Esophagus muscularis mucosa (tissue), 3 donors: Measurements from ENCODE around the gene LANCL3.

ENCODE experiments used
- POLR2A ChIP-seq: fragments of 450-650 bp; IDR thresholded peaks from one replicate; pipeline ENCODE4 v1.6.1; 2017; ENCODE audit warnings: antibody characterized with exemption, moderate library complexity, mild to moderate bottlenecking, low read depth
- TF ChIP-seq, protein P1 (sequence below), 3 experiments: fragments of 200-600 bp in 2 of 3; fragments of 450-650 bp in 1 of 3; sonication (generic) in 2 of 3; IDR thresholded peaks; one replicate each; pipeline ENCODE4 v1.5.1; 2017 to 2019; ENCODE audit warnings: antibody characterized with exemption in 3 of 3, mild to moderate bottlenecking in 2 of 3, moderate library complexity in 1 of 3

DNA sequence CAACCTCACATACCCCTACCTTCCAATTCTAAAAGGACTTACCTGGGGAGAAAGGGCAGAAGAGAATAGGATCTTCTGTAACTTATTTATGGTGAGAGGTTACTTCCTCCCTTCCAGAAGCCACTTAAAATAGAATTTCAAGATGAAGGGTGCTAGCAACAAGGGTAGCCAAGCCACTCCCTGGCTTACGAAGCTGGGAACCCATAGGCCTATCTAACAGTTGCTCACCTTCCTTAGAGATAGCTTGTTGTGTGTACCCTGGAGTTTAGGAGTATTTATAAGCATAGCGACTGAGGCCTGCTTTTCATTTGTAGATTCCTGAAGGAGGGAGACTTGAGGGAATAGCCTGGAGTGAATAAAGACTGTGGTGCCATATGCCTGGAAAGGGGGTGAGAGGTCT lies 143.0 kb downstream of the LANCL3 start:
- TF ChIP-seq POLR2A = no peak
- TF ChIP-seq, protein P1, sequence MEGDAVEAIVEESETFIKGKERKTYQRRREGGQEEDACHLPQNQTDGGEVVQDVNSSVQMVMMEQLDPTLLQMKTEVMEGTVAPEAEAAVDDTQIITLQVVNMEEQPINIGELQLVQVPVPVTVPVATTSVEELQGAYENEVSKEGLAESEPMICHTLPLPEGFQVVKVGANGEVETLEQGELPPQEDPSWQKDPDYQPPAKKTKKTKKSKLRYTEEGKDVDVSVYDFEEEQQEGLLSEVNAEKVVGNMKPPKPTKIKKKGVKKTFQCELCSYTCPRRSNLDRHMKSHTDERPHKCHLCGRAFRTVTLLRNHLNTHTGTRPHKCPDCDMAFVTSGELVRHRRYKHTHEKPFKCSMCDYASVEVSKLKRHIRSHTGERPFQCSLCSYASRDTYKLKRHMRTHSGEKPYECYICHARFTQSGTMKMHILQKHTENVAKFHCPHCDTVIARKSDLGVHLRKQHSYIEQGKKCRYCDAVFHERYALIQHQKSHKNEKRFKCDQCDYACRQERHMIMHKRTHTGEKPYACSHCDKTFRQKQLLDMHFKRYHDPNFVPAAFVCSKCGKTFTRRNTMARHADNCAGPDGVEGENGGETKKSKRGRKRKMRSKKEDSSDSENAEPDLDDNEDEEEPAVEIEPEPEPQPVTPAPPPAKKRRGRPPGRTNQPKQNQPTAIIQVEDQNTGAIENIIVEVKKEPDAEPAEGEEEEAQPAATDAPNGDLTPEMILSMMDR (IDR thresholded peaks at IDR 0.05) = no peak
